NCI-H446 (cell line): ENCODE measurements around the gene CRIP2.

ENCODE experiments used
- DNase-seq, 2 experiments: peaks; one replicate each; lab custom pipeline; 2025; lab: John Stamatoyannopoulos, UW

Gene CRIP2

GRCh38 chr14:105498430-105499255 is 24.0 kb downstream of the CRIP2 start:
- no peak for DNase-seq

GRCh38 chr14:105499256-105500035 is 24.8 kb downstream of the CRIP2 start:
- DNase-seq = no peak

GRCh38 chr14:105500036-105500725 is 25.6 kb downstream of the CRIP2 start:
- no peak for DNase-seq

- no peak for DNase-seq
These were observed 26.1 kb downstream of the CRIP2 start for GRCh38 chr14:105500726-105501101.

- no peak for DNase-seq
These were observed 27.1 kb downstream of the CRIP2 start for GRCh38 chr14:105501504-105502291.

GRCh38 chr14:105502446-105503295 is 28.1 kb downstream of the CRIP2 start:
- no peak for DNase-seq

GRCh38 chr14:105503296-105503640 is 28.6 kb downstream of the CRIP2 start:
- no peak for DNase-seq

GRCh38 chr14:105503935-105504692 is 29.5 kb downstream of the CRIP2 start:
- DNase-seq = no peak

- DNase-seq = no peak
These were observed 30.5 kb downstream of the CRIP2 start for GRCh38 chr14:105505101-105505500.

- DNase-seq = no peak
These were observed 32.6 kb downstream of the CRIP2 start for GRCh38 chr14:105507247-105507646.

- no peak for DNase-seq
These were observed 33.4 kb downstream of the CRIP2 start for GRCh38 chr14:105508069-105508468.

- no peak for DNase-seq
These were observed 34.0 kb downstream of the CRIP2 start for GRCh38 chr14:105508601-105509000.

- DNase-seq = no peak
These were observed 42.5 kb downstream of the CRIP2 start for GRCh38 chr14:105517096-105517495.

GRCh38 chr14:105519946-105520698 is 45.5 kb downstream of the CRIP2 start:
- DNase-seq = no peak

GRCh38 chr14:105525326-105525725 is 50.7 kb downstream of the CRIP2 start:
- DNase-seq = no peak

- peak in 1 of 2 experiments; percentile 34 for DNase-seq
These were observed 51.5 kb downstream of the CRIP2 start, which contains the start of gene TMEM121 for GRCh38 chr14:105525861-105526775. TMEM121 (plus strand) TSS chr14:105526583; CDS start chr14:105528835, 2,252 bp downstream.

GRCh38 chr14:105526776-105527380 is 52.3 kb downstream of the CRIP2 start:
- DNase-seq = no peak

- DNase-seq = no peak
These were observed 52.8 kb downstream of the CRIP2 start for GRCh38 chr14:105527381-105527825.
